Thyroid gland (tissue), 4 donors: ENCODE results near the gene BICD2.
"Not testable (repeated sequence)": the region's sequence is repeated elsewhere in the genome, so short reads cannot be mapped to it uniquely, and the experiment has no call there.

Experiments used
- CTCF ChIP-seq, 6 experiments: fragments of 200-600 bp in 3 of 6; fragments of 450-650 bp in 3 of 6; sonication (generic) in 3 of 6; IDR thresholded peaks; one replicate each; pipeline ENCODE4 v1.5.1; 2016 to 2019; ENCODE audit warnings: antibody characterized with exemption in 6 of 6, mild to moderate bottlenecking in 2 of 6, inconsistent platforms in 1 of 6, moderate library complexity in 1 of 6
- POLR2A ChIP-seq, 2 donors: fragments of 450-650 bp; IDR thresholded peaks; one replicate each; pipeline ENCODE4 v1.6.1; 2017; ENCODE audit warnings: antibody characterized with exemption in 2 of 2, mild to moderate bottlenecking in 2 of 2, moderate library complexity in 1 of 2

GRCh38 chr9:92768816-92769215 is 4.2 kb upstream of the BICD2 start:
- TF ChIP-seq CTCF, POLR2A (IDR thresholded peaks at IDR 0.05): not testable (repeated sequence)
